Kidney epithelial cell (primary cell): ENCODE measurements around the gene STK39. TPM values are rescaled to one million over a fixed set of nuclear protein-coding genes. Genes with fewer than 3 reads are reported as not detected.

Experiments used
- DNase-seq: peaks from one replicate; pipeline ENCODE4 v3.0.0-alpha.2; 2010; ENCODE audit warnings: low read depth
- H3K27me3 ChIP-seq: 2 replicates; pipeline ENCODE4 v1.6.0; 2011; ENCODE audit warnings: low read length; ENCODE audit not compliant: control insufficient read depth, insufficient read depth
- H3K36me3 ChIP-seq: 2 replicates; pipeline ENCODE4 v1.5.1; 2011; ENCODE audit warnings: low read length; ENCODE audit not compliant: control insufficient read depth, insufficient read depth
- H3K4me3 ChIP-seq: 2 replicates; pipeline ENCODE4 v1.5.1; 2011; ENCODE audit warnings: low read depth, mild to moderate bottlenecking, control low read depth, low read length
- total RNA-seq: library from RNA; depleted of rRNA; stranded (reverse); fragments of >200 nt; gene quantifications from 2 replicates; pipeline ENCODE4 v1.2.3, GENCODE V29; 2015
- TF ChIP-seq, protein P1 (sequence below): IDR thresholded peaks from 2 replicates; pipeline ENCODE4 v1.5.1; 2011; ENCODE audit warnings: mild to moderate bottlenecking, moderate library complexity, low read length, control low read depth, inconsistent platforms; ENCODE audit not compliant: insufficient read depth, poor library complexity, severe bottlenecking

The STK39 gene
- total RNA-seq, 1 donor from 2014 or later, result 30.1 TPM

DNA sequence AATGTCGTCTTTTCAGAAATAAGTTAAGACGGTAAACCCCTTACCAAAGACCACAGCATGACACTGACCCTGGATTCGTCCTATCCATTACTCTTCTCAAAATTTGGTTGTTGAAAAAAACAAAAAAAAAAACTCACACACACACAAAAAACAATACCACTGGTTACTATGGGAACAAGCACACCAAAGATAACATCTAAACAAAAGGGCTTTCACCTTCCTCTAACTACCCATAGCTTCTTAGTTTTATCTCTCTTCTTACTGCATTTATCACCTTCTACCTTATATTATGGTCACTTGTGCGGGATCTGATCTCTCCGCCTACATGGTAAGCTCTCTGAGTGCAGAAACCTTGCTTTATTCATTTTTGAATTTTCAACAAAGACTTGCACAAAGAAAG, 192.7 kb downstream of the STK39 start:
- Histone ChIP-seq H3K27me3 (no peaks in the 10 kb centered on the region), H3K4me3 (no peak overlapping the region), H3K36me3 (no peaks in the 10 kb centered on the region)
- DNase-seq, result no peak
- TF ChIP-seq, protein P1, sequence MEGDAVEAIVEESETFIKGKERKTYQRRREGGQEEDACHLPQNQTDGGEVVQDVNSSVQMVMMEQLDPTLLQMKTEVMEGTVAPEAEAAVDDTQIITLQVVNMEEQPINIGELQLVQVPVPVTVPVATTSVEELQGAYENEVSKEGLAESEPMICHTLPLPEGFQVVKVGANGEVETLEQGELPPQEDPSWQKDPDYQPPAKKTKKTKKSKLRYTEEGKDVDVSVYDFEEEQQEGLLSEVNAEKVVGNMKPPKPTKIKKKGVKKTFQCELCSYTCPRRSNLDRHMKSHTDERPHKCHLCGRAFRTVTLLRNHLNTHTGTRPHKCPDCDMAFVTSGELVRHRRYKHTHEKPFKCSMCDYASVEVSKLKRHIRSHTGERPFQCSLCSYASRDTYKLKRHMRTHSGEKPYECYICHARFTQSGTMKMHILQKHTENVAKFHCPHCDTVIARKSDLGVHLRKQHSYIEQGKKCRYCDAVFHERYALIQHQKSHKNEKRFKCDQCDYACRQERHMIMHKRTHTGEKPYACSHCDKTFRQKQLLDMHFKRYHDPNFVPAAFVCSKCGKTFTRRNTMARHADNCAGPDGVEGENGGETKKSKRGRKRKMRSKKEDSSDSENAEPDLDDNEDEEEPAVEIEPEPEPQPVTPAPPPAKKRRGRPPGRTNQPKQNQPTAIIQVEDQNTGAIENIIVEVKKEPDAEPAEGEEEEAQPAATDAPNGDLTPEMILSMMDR, result no peak

DNA sequence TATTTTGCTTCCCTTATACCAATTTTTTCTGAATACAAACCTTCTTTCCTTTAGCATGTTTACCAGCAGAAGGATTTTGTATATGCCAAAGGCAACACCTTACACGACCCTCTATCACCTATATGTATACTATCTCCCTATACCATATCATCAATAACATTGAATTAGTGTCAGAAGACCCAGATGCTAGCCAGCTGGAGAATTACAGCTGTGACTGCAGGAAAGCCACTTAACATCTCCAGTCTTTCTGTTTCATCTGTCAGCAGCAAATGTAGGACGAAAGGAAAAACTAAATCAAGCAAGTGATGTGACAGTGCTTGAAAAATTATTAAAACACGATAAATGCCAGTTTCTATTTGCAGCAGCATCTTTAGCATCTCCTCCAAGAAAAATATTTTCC, 193.7 kb downstream of the STK39 start:
- H3K27me3 ChIP-seq, result no peaks in the 10 kb centered on the region
- H3K4me3 ChIP-seq, result no peak overlapping the region
- H3K36me3 ChIP-seq, result no peaks in the 10 kb centered on the region
- no peak for DNase-seq
- TF ChIP-seq, protein P1, result no peak

DNA sequence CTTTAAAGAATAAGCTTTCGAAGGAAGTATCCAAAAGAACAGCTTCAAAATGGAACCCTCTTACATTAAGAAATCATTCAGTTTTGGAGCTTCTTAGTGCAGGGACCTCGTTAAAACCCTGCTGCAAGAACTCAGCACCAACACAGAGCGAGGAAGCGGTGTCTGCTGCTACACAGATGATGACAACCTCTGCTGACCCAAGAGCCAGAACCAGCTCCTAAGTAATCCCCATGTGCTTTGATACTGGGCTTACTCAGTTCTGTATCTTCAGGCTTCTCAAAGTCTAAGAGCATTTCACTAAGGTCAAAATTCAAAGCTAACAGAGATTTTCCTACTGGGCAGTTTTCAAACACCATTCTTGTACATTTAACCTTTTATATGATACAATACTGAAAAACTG, 194.6 kb downstream of the STK39 start:
- H3K27me3 ChIP-seq, result no peaks in the 10 kb centered on the region
- H3K36me3 ChIP-seq, result no peaks in the 10 kb centered on the region
- DNase-seq, result no peak
- TF ChIP-seq, protein P1, result no peak
- no peak overlapping the region for H3K4me3 ChIP-seq

DNA sequence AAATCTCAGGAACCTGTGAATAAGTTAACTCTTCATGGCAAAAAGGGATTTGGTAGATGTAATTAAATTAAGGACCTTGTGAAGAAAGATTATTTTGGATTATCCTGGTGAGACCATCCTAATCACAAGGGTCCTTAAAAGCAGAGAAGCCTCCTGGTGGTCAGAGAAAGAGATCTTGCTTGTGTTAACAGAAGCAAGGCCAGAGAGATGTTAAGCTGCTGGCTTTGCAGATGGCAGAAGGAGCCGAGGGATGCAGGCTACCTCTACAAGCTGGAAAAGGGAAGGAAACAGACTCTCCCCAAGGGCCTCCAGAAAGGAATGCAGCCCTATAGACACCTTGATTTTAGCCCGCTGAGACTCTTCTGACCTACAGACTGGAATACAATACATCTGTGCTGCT, 197.0 kb downstream of the STK39 start:
- Histone ChIP-seq H3K4me3 (no peak overlapping the region), H3K27me3 (no peaks in the 10 kb centered on the region), H3K36me3 (no peaks in the 10 kb centered on the region)
- TF ChIP-seq, protein P1, result no peak
- no peak for DNase-seq

DNA sequence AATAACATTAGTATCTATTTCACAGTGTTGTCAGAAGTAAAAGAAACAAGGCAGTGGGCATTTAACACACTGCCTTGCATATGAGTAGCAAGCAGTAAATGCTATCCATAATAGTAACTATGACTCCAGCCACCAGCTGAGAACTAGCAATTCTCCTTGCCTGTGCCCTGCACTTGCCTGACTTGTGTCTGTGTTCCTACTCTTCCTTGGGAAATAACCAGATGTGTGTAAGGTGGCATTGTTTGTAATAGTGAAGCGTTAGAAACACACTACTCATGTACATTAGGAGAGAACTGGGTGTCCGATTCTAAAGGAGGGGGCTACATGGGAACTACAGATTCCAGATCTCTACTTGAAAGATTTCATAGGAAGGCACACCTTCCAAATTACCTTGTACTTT, 197.8 kb downstream of the STK39 start:
- TF ChIP-seq, protein P1, result no peak
- no peak for DNase-seq
- no peaks in the 10 kb centered on the region for H3K36me3 ChIP-seq
- no peaks in the 10 kb centered on the region for H3K27me3 ChIP-seq
- H3K4me3 ChIP-seq, result no peak overlapping the region

DNA sequence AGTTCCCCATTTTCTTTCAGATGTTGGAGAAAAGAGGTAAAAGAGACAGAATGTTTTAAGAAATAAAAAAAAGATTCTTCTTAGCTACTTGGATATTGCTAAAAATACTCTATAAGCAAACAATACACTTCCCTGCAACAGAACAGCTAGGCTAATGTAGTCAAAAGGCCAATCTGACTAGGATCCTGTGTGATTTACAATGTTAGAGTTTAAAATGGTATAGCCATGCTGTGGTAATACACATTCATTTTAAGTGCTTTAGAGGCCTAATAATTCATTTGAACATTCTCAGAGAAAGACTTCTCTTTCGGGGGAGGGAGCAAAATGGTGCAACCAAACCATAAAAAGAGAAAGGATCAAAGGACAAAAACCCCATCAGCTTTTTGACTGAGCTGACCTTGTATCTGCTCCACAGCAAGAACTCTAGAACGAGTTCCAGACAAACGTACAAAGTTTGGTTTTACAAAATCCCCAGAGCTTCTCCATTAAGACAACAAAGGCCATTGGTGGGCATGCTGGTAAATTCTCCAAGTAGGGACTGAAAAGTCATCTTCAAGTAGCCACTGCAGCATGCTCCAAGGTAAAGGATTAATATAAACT, 200.2 kb downstream of the STK39 start:
- DNase-seq, result no peak
- Histone ChIP-seq H3K4me3 (no peak overlapping the region), H3K36me3 (no peaks in the 10 kb centered on the region), H3K27me3 (no peaks in the 10 kb centered on the region)
- TF ChIP-seq, protein P1, result no peak
